Hypothalamus (tissue), 51 donors: ENCODE results near the gene CLDN6.

Experiments used
- DNase-seq, 51 donors: peaks; one replicate each; lab custom pipeline; 2025; lab: John Stamatoyannopoulos, UW

The CLDN6 gene

GRCh38 chr16:2974319-2975056 is 43.5 kb downstream of the CLDN6 start:
- DNase-seq: no peak

- DNase-seq: peak in 17 of 51 donors; percentile 2 to 52 (median 23)
These were observed 44.2 kb downstream of the CLDN6 start for GRCh38 chr16:2973605-2974318.

GRCh38 chr16:2973093-2973492 is 44.9 kb downstream of the CLDN6 start:
- peak in 34 of 51 donors; percentile 14 to 70 (median 35) for DNase-seq

- peak in 2 of 51 donors; percentile 8 to 17 for DNase-seq
These were observed 45.8 kb downstream of the CLDN6 start for GRCh38 chr16:2971985-2972784.

GRCh38 chr16:2971134-2971984 is 46.6 kb downstream of the CLDN6 start:
- DNase-seq: no peak

GRCh38 chr16:2970563-2970962 is 47.4 kb downstream of the CLDN6 start:
- DNase-seq: no peak

GRCh38 chr16:2969545-2970521 is 48.1 kb downstream of the CLDN6 start:
- peak in 40 of 51 donors; percentile 15 to 78 (median 58) for DNase-seq

GRCh38 chr16:2968738-2969544 is 49.0 kb downstream of the CLDN6 start, which contains the start of gene PAQR4:
TSS of gene PAQR4 (plus strand) at chr16:2969348. CDS start at chr16:2969675, 327 bp downstream.
- peak in 49 of 51 donors; percentile 22 to 91 (median 73) for DNase-seq

GRCh38 chr16:2968368-2968737 is 49.6 kb downstream of the CLDN6 start:
- no peak for DNase-seq

- no peak for DNase-seq
These were observed 50.2 kb downstream of the CLDN6 start for GRCh38 chr16:2967721-2968161.

- DNase-seq: no peak
These were observed 50.8 kb downstream of the CLDN6 start for GRCh38 chr16:2967211-2967631.

GRCh38 chr16:2966808-2967191 is 51.2 kb downstream of the CLDN6 start:
- DNase-seq: no peak

- DNase-seq: no peak
These were observed 51.8 kb downstream of the CLDN6 start for GRCh38 chr16:2966043-2966807.
